ENCODE results near the gene UGT1A10.
"Not testable (repeated sequence)": the region's sequence is repeated elsewhere in the genome, so short reads cannot be mapped to it uniquely, and the experiment has no call there.

Gene UGT1A10

DNA sequence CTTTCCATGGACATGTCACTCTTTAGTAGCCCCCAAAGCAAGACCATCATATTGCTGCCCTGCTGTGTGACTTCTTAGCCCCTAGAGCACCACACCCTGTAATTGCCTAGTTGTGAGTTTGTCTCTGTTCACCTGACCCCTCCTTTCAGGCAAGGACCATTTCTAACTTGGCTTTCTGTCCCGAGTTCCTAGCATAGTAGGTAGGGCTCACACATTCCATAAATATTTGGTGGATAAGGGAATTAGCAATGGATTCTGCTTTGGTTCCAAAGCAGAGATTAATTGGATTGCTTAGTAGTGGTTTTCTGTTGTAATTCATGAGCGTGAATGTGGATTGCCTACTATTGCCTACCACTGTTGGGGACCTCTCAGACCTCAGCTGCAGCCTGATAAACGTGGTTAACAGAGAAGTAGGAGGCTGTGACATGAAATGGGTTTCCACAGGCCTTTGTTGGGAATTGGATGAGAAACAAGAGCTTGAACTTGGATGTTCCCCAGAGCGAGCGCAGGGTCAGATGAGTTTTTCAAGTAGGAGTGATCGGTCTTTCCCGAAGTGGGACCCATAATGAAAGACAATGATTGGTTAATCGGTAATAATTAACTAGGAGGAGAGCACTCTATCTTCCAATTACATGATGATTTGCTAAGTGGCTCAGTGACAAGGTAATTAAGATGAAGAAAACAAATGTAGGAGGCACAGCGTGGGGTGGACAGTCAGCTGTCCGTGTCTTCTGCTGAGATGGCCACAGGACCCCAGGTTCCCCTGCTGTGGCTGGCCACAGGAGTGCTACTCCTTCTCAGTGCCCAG lies 110.4 kb downstream of the UGT1A10 start:
- DNase-seq, result no peak

DNA sequence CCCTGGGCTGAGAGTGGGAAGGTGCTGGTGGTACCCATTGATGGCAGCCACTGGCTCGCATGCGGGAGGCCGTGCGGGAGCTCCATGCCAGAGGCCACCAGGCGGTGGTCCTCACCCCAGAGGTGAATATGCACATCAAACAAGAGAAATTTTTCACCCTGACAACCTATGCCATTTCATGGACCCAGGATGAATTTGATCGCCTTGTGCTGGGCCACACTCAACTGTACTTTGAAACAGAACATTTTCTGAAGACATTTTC lies 111.0 kb downstream of the UGT1A10 start:
- no peak for DNase-seq

DNA sequence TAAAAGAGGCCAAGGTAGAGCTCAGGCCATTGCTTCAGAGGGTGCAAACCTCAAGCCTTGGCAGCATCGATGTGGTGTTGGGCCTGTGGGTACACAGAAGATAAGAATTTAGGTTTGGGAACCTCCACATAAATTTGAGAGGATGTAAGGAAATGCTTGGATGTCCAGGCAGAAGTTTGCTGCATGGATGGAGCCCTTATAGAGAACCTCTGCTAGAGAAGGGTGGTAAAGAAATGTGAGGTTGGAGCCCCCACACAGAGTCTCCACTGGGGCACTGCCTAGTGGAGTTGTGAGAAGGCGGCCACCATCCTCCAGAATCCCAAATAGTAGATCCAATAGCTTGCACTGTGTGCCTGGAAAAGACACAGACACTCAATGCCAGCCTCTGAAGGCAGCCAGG lies 114.4 kb downstream of the UGT1A10 start:
- DNase-seq, result not testable (repeated sequence)

DNA sequence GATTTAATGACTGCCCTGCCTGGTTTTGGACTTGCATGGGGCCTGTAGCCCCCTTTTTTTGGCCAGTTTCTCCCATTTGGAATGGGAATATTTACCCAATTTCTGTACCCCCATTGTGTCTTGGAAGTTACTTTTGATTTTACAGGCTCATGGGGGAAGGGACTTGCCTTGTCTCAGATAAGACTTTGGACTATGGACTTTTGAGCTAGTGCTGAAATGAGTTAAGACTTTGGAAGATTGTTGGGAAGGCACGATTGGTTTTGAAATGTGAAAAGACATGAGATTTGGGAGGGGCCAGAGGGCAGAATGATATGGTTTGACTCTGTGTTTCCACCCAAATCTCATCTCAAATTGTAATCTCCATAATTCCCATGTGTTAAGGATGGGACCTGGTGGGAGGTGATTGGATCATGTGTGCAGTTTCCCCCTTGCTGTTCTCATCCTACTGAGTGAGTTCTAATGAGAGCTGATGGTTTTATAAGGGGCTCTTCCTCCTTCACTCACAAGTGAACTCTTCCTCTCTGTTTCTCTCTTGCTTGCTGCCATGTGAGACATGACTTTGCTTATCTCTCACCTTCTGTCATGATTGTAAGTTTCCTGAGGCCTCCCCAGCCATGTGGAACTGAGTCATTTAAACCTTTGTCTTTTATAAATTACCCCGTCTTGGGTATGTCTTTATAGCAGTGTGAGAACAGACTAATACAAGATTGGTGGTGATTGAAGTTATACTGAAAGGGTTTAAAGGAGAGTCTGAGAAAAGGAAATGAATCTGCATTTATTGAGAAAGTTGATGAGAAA lies 115.2 kb downstream of the UGT1A10 start:
- not testable (repeated sequence) for DNase-seq

DNA sequence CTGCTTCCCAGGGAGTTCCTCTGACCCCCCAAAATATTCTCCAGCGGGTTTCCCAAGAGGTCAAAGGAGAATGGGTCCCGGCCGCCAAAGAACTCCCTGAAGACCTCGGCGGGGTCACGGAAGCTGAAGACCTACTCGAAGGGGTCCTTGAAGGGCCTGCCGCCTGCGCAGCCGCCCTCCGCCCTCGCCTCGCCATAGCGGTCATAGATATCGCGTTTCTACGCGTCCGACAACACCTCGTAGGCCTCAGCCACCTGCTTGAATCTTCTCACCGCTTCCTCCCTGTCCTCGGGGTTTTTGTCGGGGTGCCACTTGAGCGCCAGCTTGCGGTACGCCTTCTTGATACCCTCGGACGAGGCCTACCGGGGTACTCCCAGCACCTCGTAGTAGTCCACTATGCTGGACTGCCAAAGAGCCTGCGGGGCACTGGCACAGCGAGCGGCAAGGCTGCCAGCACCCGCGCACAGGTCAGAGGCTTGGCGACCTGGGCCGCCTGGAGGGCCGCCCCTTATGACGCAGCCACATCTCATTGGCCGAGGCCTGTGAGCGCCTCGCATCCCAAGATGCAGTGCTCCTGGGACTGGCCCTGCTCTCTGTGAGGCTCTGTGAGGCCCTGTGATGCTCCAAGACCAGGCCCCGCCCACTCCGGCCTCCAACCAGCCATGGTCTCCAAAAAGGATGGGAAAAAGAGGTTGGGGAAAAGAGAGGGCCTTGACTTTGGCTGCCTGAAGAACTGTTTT lies 118.8 kb downstream of the UGT1A10 start:
- DNase-seq, result no peak

GRCh38 chr2:233756429-233757081 lies 120.3 kb downstream of the UGT1A10 start:
- no peak for DNase-seq

DNA sequence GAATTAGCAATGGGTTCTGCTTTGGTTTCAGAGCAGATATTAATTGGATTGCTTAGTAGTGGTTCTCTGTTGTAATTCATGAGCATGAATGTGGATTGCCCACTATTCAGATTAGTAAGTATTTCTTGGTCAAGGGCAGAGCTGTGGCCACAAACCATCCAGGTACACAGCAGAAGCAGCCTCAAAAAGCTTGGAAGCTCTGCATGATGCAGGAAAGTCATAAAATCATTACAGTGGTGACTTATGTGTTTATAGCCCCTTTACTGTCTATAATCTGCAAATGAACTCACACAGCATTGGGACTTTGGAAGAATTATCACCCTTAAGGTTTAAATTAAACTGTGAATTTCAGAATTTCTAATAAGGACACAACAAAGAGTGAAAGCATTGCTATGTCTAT lies 121.9 kb downstream of the UGT1A10 start:
- no peak for DNase-seq

- DNase-seq, result no peak
Observed at GRCh38 chr2:233758849-233759248, 122.6 kb downstream of the UGT1A10 start.

- DNase-seq, result no peak
Observed at GRCh38 chr2:233760043-233760442, 123.8 kb downstream of the UGT1A10 start, which contains the start of gene UGT1A1. UGT1A1 (plus strand) TSS chr2:233760270; CDS start chr2:233760288, 18 bp downstream.

- no peak for DNase-seq
Observed at GRCh38 chr2:233761040-233761769, 125.0 kb downstream of the UGT1A10 start.

DNA sequence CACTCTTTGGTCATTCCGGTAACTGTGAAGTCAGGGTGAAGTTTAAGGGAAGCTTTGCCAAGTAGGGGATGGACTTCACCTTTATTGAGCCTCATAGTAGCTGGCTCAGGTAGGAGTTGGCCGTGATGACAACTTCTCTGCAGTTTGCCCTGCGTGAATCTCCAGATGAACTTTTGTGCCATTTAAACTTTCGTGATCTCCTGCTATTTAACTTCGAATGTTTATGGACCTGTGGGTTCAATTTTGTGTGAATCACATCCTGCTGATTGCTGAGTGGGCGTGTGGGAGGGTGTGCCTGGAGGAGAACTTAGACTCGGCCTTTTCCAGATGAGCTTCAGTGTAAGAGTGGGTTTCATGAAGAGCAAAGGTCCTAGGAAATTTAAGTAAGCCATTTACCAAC lies 128.0 kb downstream of the UGT1A10 start:
- no peak for DNase-seq

GRCh38 chr2:233764761-233765160 lies 128.5 kb downstream of the UGT1A10 start:
- no peak for DNase-seq

DNA sequence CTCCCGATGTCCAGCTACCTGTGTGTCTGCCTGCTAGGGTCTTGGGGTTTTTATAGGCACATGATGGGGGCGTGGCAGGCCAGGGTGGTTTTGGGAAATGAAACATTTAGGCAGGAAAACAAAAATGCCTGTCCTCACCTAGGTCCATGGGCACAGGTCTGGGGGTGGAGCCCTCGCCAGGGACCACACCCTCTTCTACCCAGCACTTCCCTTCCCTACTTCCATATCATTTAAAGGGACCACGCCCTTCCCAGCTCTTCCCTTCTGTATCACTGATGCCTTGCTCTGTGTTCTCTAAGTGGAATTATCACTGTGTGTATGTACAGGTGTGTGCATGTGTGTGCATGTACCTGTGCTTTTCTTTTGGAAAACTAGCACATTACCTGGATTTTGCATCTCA lies 130.2 kb downstream of the UGT1A10 start:
- no peak for DNase-seq

DNA sequence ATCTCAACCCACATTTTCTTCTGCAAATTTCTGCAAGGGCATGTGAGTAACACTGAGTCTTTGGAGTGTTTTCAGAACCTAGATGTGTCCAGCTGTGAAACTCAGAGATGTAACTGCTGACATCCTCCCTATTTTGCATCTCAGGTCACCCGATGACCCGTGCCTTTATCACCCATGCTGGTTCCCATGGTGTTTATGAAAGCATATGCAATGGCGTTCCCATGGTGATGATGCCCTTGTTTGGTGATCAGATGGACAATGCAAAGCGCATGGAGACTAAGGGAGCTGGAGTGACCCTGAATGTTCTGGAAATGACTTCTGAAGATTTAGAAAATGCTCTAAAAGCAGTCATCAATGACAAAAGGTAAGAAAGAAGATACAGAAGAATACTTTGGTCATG lies 131.8 kb downstream of the UGT1A10 start:
- DNase-seq, result no peak

GRCh38 chr2:233769260-233769659 lies 133.0 kb downstream of the UGT1A10 start:
- DNase-seq, result no peak

GRCh38 chr2:233772153-233772552 lies 135.9 kb downstream of the UGT1A10 start:
- no peak for DNase-seq

DNA sequence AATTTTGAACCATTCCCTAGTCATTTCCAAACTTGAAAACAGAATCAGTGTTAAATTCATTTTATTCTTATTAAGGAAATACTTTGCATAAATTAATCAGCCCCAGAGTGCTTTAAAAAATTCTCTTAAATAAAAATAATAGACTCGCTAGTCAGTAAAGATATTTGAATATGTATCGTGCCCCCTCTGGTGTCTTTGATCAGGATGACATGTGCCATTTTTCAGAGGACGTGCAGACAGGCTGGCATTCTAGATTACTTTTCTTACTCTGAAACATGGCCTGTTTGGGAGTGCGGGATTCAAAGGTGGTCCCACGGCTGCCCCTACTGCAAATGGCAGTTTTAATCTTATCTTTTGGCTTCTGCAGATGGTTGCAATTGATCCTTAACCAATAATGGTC lies 136.3 kb downstream of the UGT1A10 start:
- no peak for DNase-seq

GRCh38 chr2:233773854-233774253 lies 137.6 kb downstream of the UGT1A10 start:
- no peak for DNase-seq

DNA sequence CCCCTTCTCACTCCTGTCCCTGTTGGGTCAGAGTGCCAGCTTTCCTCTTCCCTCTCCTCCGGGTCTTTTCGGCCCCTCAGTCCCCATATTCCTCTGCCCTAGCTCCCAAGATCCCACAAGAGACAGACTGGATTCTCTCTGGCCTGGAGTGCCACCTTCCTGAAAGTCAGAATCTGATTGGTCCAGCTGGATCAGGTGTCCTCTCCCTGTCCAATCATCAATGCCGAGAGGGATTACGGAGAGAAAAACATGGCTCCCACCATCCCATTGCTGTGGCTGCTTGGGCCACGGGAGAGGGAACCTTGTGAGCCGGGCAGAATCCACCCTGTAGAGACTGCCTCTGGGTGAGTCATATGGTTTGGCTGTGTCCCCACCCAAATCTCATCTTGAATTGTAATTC lies 139.2 kb downstream of the UGT1A10 start:
- no peak for DNase-seq

DNA sequence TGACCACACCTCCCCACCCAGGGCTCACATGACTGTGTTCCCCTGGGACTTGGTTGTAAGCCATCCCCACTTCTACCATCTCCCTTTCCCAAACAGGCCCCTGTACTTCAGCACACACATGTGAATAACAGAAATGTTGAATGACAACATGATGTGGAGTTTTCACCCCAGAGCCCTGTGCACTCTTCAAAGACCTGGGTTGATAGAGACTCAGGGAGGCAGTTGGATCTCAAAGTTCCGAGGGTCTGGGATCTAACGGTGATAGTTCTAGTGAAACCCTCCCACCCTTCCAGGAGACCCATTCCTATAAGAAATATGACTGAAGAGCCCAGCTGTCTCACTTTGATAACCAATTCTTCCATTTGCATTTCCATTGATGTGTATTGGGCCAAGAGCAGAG lies 141.8 kb downstream of the UGT1A10 start, which contains the start of gene MROH2A:
Gene MROH2A (plus strand): TSS at position 301 of the 400 bp plus-strand sequence. CDS start 1,029 bp downstream, outside the sequence.
- no peak for DNase-seq

GRCh38 chr2:233779722-233780121 lies 143.5 kb downstream of the UGT1A10 start:
- DNase-seq, result no peak

GRCh38 chr2:233780771-233781170 lies 144.5 kb downstream of the UGT1A10 start:
- DNase-seq, result no peak
